Esophagus (tissue), 2 donors: ENCODE data around the gene COMP. TPM values are rescaled to one million over a fixed set of nuclear protein-coding genes. Genes with fewer than 3 reads are reported as not detected.

Source experiments
- H3K27ac ChIP-seq, 2 donors: one replicate each; pipeline ENCODE4 v1.5.1; 2013; ENCODE audit warnings: low read depth in 2 of 2, mild to moderate bottlenecking in 2 of 2, inconsistent platforms in 1 of 2, low read length in 1 of 2, moderate library complexity in 1 of 2
- H3K27me3 ChIP-seq, 2 donors: one replicate each; pipeline ENCODE4 v1.6.1; 2013; ENCODE audit warnings: low read length in 2 of 2, control low read depth in 1 of 2, mild to moderate bottlenecking in 1 of 2; ENCODE audit not compliant: insufficient read depth in 2 of 2, control insufficient read depth in 1 of 2
- H3K36me3 ChIP-seq, 2 donors: one replicate each; pipeline ENCODE4 v1.6.1; 2013; ENCODE audit warnings: low read length in 1 of 2; ENCODE audit not compliant: control insufficient read depth in 2 of 2, insufficient read depth in 2 of 2
- H3K4me1 ChIP-seq, 2 donors: one replicate each; pipeline ENCODE4 v1.6.1; 2013; ENCODE audit warnings: low read length in 1 of 2; ENCODE audit not compliant: control insufficient read depth in 2 of 2, insufficient read depth in 2 of 2
- H3K4me3 ChIP-seq, 2 donors: one replicate each; pipeline ENCODE4 v1.5.1; 2013; ENCODE audit warnings: low read length in 2 of 2, mild to moderate bottlenecking in 2 of 2, low read depth in 1 of 2, moderate library complexity in 1 of 2
- H3K9me3 ChIP-seq, 2 donors: one replicate each; pipeline ENCODE4 v1.6.1; 2013; ENCODE audit warnings: mild to moderate bottlenecking in 2 of 2, low read depth in 1 of 2, low read length in 1 of 2, moderate library complexity in 1 of 2; ENCODE audit not compliant: control insufficient read depth in 2 of 2, insufficient read depth in 1 of 2
- WGBS, 2 donors: extraction: QIAGEN DNeasy Blood & Tissue Kit; methylation state at CpG; one replicate each; pipeline ENCODE4 v1.1.7; 2013; 5-methylcytosine and 5-hydroxymethylcytosine counted together
- polyA plus RNA-seq, 2 donors: library from polyadenylated mRNA; stranded (reverse); fragments of 200-250 nt; gene quantifications; one replicate each; pipeline ENCODE4 v1.2.3, GENCODE V29; 2013
- donor health status: healthy with polysubstance abuse.
- donor health status: Bipolar disorder and iron deficiency.

Gene COMP
- polyA plus RNA-seq, 2 donors: 0.71 to 4.0 TPM

GRCh38 chr19:18796239-18796638, 5.1 kb upstream of the COMP start:
- Histone ChIP-seq H3K27me3 (peaks cover 2 to 10% of the 10 kb centered on the region in 2 donors), H3K4me3 (no peak overlapping the region)
- 62 to 64% methylated on average over 2 of the region's 2 CpGs for WGBS, 2 donors

GRCh38 chr19:18795540-18795939, 4.4 kb upstream of the COMP start:
- peaks cover 7 to 9% of the 10 kb centered on the region in 2 donors for H3K27me3 ChIP-seq

More at GRCh38 chr19:18796239-18796638, 5.1 kb upstream of the COMP start:
- H3K9me3 ChIP-seq: no peaks in the 10 kb centered on the region
- H3K36me3 ChIP-seq: no peaks in the 10 kb centered on the region
- no peaks in the 10 kb centered on the region for H3K4me1 ChIP-seq
- no peak overlapping the region for H3K27ac ChIP-seq

GRCh38 chr19:18794692-18795091, 3.6 kb upstream of the COMP start:
- no peaks in the 10 kb centered on the region for H3K9me3 ChIP-seq
- H3K4me1 ChIP-seq: peaks cover 0 to 8% of the 10 kb centered on the region in 2 donors
- 90 to 96% methylated on average over 6 of the region's 6 CpGs for WGBS, 2 donors
- H3K27me3 ChIP-seq: peaks cover 7 to 16% of the 10 kb centered on the region in 2 donors
- no peak overlapping the region for H3K4me3 ChIP-seq
- H3K27ac ChIP-seq: no peak overlapping the region
- H3K36me3 ChIP-seq: no peaks in the 10 kb centered on the region

More at GRCh38 chr19:18795540-18795939, 4.4 kb upstream of the COMP start:
- peaks cover 0 to 4% of the 10 kb centered on the region in 2 donors for H3K4me1 ChIP-seq
- no peak overlapping the region for H3K27ac ChIP-seq
- WGBS, 2 donors: 9 to 14% methylated on average over 21 of the region's 21 CpGs
- H3K36me3 ChIP-seq: no peaks in the 10 kb centered on the region
- no peaks in the 10 kb centered on the region for H3K9me3 ChIP-seq
- no peak overlapping the region for H3K4me3 ChIP-seq

DNA sequence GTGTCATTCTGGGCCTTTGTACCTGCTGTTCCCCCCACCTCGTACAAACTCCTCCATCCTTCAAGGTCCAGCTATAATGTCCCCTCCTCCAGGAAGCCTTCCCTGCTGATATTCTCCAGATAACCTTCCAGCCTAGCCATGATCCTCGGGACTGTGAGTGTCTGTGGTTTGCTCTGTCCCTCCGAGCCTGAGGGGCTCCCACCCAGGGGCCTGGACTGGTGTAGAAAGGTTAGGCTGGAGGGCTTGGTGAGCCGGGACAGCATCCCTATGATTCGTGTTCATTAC, 2.9 kb upstream of the COMP start:
- Histone ChIP-seq H3K36me3 (no peaks in the 10 kb centered on the region), H3K27ac (no peak overlapping the region), H3K4me1 (peaks cover 0 to 13% of the 10 kb centered on the region in 2 donors), H3K9me3 (no peaks in the 10 kb centered on the region), H3K27me3 (peaks cover 6 to 23% of the 10 kb centered on the region in 2 donors), H3K4me3 (no peak overlapping the region)
- WGBS, 2 donors: 67 to 70% methylated on average over 5 of the region's 5 CpGs

GRCh38 chr19:18793144-18794028, 2.3 kb upstream of the COMP start:
- H3K4me1 ChIP-seq: peaks cover 0 to 18% of the 10 kb centered on the region in 2 donors
- 76 to 77% methylated on average over 13 of the region's 13 CpGs for WGBS, 2 donors
- H3K36me3 ChIP-seq: no peaks in the 10 kb centered on the region
- H3K27me3 ChIP-seq: peaks cover 8 to 28% of the 10 kb centered on the region in 2 donors
- no peak overlapping the region for H3K27ac ChIP-seq
- H3K4me3 ChIP-seq: no peak overlapping the region
- no peaks in the 10 kb centered on the region for H3K9me3 ChIP-seq

- peaks cover 8 to 33% of the 10 kb centered on the region in 2 donors for H3K27me3 ChIP-seq
- WGBS, 2 donors: 81 to 82% methylated on average over 3 of the region's 3 CpGs
These were observed 1.6 kb upstream of the COMP start for GRCh38 chr19:18792661-18793060.

GRCh38 chr19:18791315-18791678, 192 bp upstream of the COMP start:
- 17 to 24% methylated on average over 21 of the region's 21 CpGs for WGBS, 2 donors
- no peak overlapping the region for H3K27ac ChIP-seq
- H3K36me3 ChIP-seq: no peaks in the 10 kb centered on the region
- no peak overlapping the region for H3K4me3 ChIP-seq
- H3K4me1 ChIP-seq: peaks cover 0 to 21% of the 10 kb centered on the region in 2 donors
- peaks cover 8 to 39% of the 10 kb centered on the region in 2 donors for H3K27me3 ChIP-seq
- H3K9me3 ChIP-seq: peaks cover 0 to 3% of the 10 kb centered on the region in 2 donors

More at GRCh38 chr19:18792661-18793060, 1.6 kb upstream of the COMP start:
- Histone ChIP-seq H3K9me3 (no peaks in the 10 kb centered on the region), H3K36me3 (no peaks in the 10 kb centered on the region), H3K27ac (no peak overlapping the region), H3K4me1 (peaks cover 0 to 19% of the 10 kb centered on the region in 2 donors), H3K4me3 (no peak overlapping the region)

DNA sequence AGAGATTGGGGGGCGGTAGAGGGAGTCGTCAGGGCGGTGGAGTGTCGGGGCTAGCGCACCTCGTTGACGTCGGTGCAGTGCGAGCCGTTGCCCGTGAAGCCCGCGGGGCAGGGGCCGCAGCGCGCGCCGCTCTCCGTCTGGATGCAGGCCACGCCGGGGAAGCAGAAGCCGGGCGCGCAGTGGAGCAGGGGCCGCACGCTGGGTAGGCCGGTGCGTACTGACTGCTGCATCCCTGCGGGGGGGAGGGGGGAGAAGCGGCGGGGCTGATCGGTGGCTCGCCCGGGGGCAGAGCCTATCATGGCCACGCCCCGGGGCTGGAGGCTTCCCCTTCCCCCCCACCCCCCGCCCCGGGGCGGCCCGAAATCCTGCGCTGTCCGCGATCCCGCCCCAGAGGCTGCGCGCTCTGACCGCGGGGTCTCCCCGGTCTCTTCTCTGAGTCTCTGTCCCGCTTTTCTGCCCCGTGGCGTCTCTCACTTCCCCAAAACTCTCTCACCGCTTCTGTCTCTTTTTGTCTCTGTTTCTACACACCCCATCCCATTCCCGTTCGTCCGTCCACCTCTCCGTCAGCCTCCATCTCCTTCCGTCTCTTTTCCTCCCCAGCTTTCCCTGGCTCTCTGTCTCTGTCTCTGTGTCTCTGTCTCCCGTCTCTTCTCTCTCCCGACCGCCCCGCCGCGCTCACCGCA, 1.1 kb downstream of the COMP start:
- peaks cover 0 to 25% of the 10 kb centered on the region in 2 donors for H3K4me1 ChIP-seq
- no peaks in the 10 kb centered on the region for H3K36me3 ChIP-seq
- WGBS, 2 donors: 1 to 2% methylated on average over 55 to 65 of the region's 65 CpGs
- H3K27me3 ChIP-seq: peaks cover 8 to 39% of the 10 kb centered on the region in 2 donors
- no peak overlapping the region for H3K27ac ChIP-seq
- peaks cover 0 to 3% of the 10 kb centered on the region in 2 donors for H3K9me3 ChIP-seq
- H3K4me3 ChIP-seq: peak overlapping the region; percentile 6 to 14

GRCh38 chr19:18789422-18789869, 1.7 kb downstream of the COMP start:
- Histone ChIP-seq H3K4me3 (peak overlapping the region; percentile 6 to 14), H3K4me1 (peaks cover 0 to 25% of the 10 kb centered on the region in 2 donors)

More at GRCh38 chr19:18789422-18789869, 1.7 kb downstream of the COMP start:
- Histone ChIP-seq H3K9me3 (peaks cover 0 to 3% of the 10 kb centered on the region in 2 donors), H3K27ac (no peak overlapping the region), H3K36me3 (no peaks in the 10 kb centered on the region), H3K27me3 (peaks cover 8 to 39% of the 10 kb centered on the region in 2 donors)
- 4 to 5% methylated on average over 38 of the region's 38 CpGs for WGBS, 2 donors
